Testis (tissue), 3 donors: ENCODE measurements around the gene S100A10. TPM values are rescaled to one million over a fixed set of nuclear protein-coding genes. Genes with fewer than 3 reads are reported as not detected.

Experiments
- DNase-seq: peaks from one replicate; pipeline ENCODE4 v3.0.0-alpha.2; 2019
- H3K27ac ChIP-seq, 2 donors: fragments of 200-600 bp; sonication (generic); one replicate each; pipeline ENCODE4 v1.5.1; 2019
- H3K27me3 ChIP-seq: fragments of 200-600 bp; sonication (generic); one replicate; pipeline ENCODE4 v1.5.1; 2019
- H3K36me3 ChIP-seq: fragments of 200-600 bp; sonication (generic); one replicate; pipeline ENCODE4 v1.5.1; 2017; ENCODE audit warnings: low read depth; ENCODE audit errors: missing control alignments
- H3K4me1 ChIP-seq: fragments of 200-600 bp; sonication (generic); one replicate; pipeline ENCODE4 v1.5.1; 2019
- H3K4me3 ChIP-seq, 2 donors: fragments of 200-600 bp; sonication (generic); one replicate each; pipeline ENCODE4 v1.5.1; 2017 to 2019
- H3K9me3 ChIP-seq: fragments of 200-600 bp; sonication (generic); one replicate; pipeline ENCODE4 v1.5.1; 2017
- CTCF ChIP-seq, 3 experiments: fragments of 450-650 bp in 2 of 3; fragments of 200-600 bp in 1 of 3; sonication (generic) in 1 of 3; IDR thresholded peaks; one replicate each; pipeline ENCODE4 v1.5.1; 2016 to 2019; ENCODE audit warnings: antibody characterized with exemption in 3 of 3, mild to moderate bottlenecking in 2 of 3, moderate library complexity in 1 of 3
- POLR2A ChIP-seq: fragments of 450-650 bp; IDR thresholded peaks from one replicate; pipeline ENCODE4 v1.6.1; 2017; ENCODE audit warnings: antibody characterized with exemption, mild to moderate bottlenecking, moderate library complexity
- WGBS, 2 donors: methylation state at CpG; one replicate each; pipeline ENCODE4 v1.1.5; 2018; 5-methylcytosine and 5-hydroxymethylcytosine counted together
- intact Hi-C: fragments of 100-400 bp; cut with DNase I; formaldehyde crosslinking; loops from one replicate; pipeline ENCODE4 v1.15.1; 2023; ENCODE audit warnings: low total_unique reads
- polyA plus RNA-seq: library from polyadenylated mRNA; stranded (reverse); fragments of 350-450 nt; fragmentation: Illumina TruSeq; extraction: RNeasy Lipid Tissue Mini Kit (QIAGEN cat#74804); gene quantifications from one replicate; pipeline ENCODE4 v1.2.3, GENCODE V29; 2014; ENCODE audit warnings: low read depth, low replicate concordance; ENCODE audit not compliant: insufficient read depth
- total RNA-seq, 2 donors: library from RNA; depleted of rRNA; stranded (reverse); fragments of >200 nt; gene quantifications; one replicate each; pipeline ENCODE4 v1.2.3, GENCODE V29; 2016

S100A10 gene
- total and polyA plus RNA-seq, 3 donors from 2014 or later = 92.4 to 364 (median 110) TPM

GRCh38 chr1:151988405-151988923, 5.2 kb downstream of the S100A10 start:
- Histone ChIP-seq H3K4me3 (no peak overlapping the region), H3K4me1 (peaks cover 44% of the 10 kb centered on the region), H3K27ac (peak overlapping the region in 1 of 2 donors; percentile 5), H3K36me3 (no peaks in the 10 kb centered on the region), H3K9me3 (no peaks in the 10 kb centered on the region), H3K27me3 (no peaks in the 10 kb centered on the region)
- no peak for TF ChIP-seq POLR2A
- TF ChIP-seq CTCF (IDR thresholded peaks at IDR 0.05) = no peak
- intact Hi-C loops = no loop called here
- DNase-seq = no peak
- 58 to 68% methylated on average over 2 of the region's 2 CpGs for WGBS, 2 donors

- intact Hi-C loops = no loop called here
- TF ChIP-seq POLR2A (no peak), CTCF (IDR thresholded peaks at IDR 0.05) (no peak)
- Histone ChIP-seq H3K27me3 (no peaks in the 10 kb centered on the region), H3K9me3 (no peaks in the 10 kb centered on the region), H3K4me1 (peaks cover 36% of the 10 kb centered on the region), H3K27ac (no peak overlapping the region), H3K4me3 (no peak overlapping the region), H3K36me3 (no peaks in the 10 kb centered on the region)
- WGBS, 2 donors = 91 to 92% methylated on average over 8 of the region's 8 CpGs
- DNase-seq = no peak
These were observed 7.0 kb downstream of the S100A10 start for GRCh38 chr1:151986501-151987190.

GRCh38 chr1:151985768-151986167, 7.9 kb downstream of the S100A10 start:
- intact Hi-C loops = no loop called here
- 91 to 93% methylated on average over 1 of the region's 1 CpG for WGBS, 2 donors
- Histone ChIP-seq H3K9me3 (no peaks in the 10 kb centered on the region), H3K4me3 (no peak overlapping the region), H3K4me1 (peaks cover 29% of the 10 kb centered on the region), H3K27me3 (no peaks in the 10 kb centered on the region), H3K27ac (no peak overlapping the region), H3K36me3 (no peaks in the 10 kb centered on the region)
- no peak for TF ChIP-seq CTCF (IDR thresholded peaks at IDR 0.05)
- TF ChIP-seq POLR2A = no peak
- DNase-seq = no peak

GRCh38 chr1:151985270-151985669, 8.4 kb downstream of the S100A10 start:
- Histone ChIP-seq H3K4me1 (peaks cover 26% of the 10 kb centered on the region), H3K27me3 (no peaks in the 10 kb centered on the region), H3K4me3 (no peak overlapping the region), H3K36me3 (no peaks in the 10 kb centered on the region), H3K9me3 (no peaks in the 10 kb centered on the region), H3K27ac (no peak overlapping the region)
- no peak for DNase-seq
- intact Hi-C loops = no loop called here
- WGBS, 2 donors = 80 to 87% methylated on average over 2 of the region's 2 CpGs
- TF ChIP-seq POLR2A (no peak), CTCF (IDR thresholded peaks at IDR 0.05) (no peak)
